A549 (cell line): ENCODE data around the gene MRTO4.

Experiments used
- CBX2 ChIP-seq: fragments of 200-600 bp; sonication (generic); IDR thresholded peaks from 2 replicates; pipeline ENCODE4 v1.6.1; 2016; ENCODE audit warnings: low read depth, mild to moderate bottlenecking, borderline replicate concordance
- CTCF ChIP-seq: fragments of >200 bp; sonication (Bioruptor Twin); formaldehyde crosslinking; IDR thresholded peaks from 3 replicates; pipeline ENCODE4 v1.5.1; 2016
- EP300 ChIP-seq, 2 experiments: fragments of >200 bp; sonication (Bioruptor Twin); formaldehyde crosslinking; IDR thresholded peaks; 2 replicates in 1 of 2; 3 replicates in 1 of 2; pipeline ENCODE4 v1.6.1; 2016 to 2017
- GATA3 ChIP-seq: IDR thresholded peaks from 2 replicates; pipeline ENCODE4 v1.6.1; 2012; ENCODE audit warnings: borderline replicate concordance
- HDAC2 ChIP-seq: fragments of 200-600 bp; sonication (generic); IDR thresholded peaks from 2 replicates; pipeline ENCODE4 v1.6.1; 2016
- HMGXB4 ChIP-seq: fragments of 250-450 bp; sonication (Bioruptor Pico); IDR thresholded peaks from 2 replicates; pipeline ENCODE4 v1.5.0; 2021; ENCODE audit warnings: mild to moderate bottlenecking, moderate library complexity, borderline replicate concordance
- MAX ChIP-seq: IDR thresholded peaks from 2 replicates; pipeline ENCODE4 v1.6.1; 2012
- MAZ ChIP-seq: fragments of 150-350 bp; IDR thresholded peaks from 2 replicates; pipeline ENCODE4 v1.6.1; 2014; ENCODE audit warnings: antibody characterized with exemption, low read depth, low read length, borderline replicate concordance
- NR3C1 ChIP-seq: fragments of >200 bp; sonication (Bioruptor Twin); formaldehyde crosslinking; IDR thresholded peaks from 3 replicates; pipeline ENCODE4 v1.6.1; 2017
- PBX3 ChIP-seq: IDR thresholded peaks from 2 replicates; pipeline ENCODE4 v1.6.1; 2012
- POLR2A ChIP-seq: IDR thresholded peaks from 2 replicates; pipeline ENCODE4 v1.6.1; 2012; ENCODE audit warnings: mild to moderate bottlenecking, low read length
- POLR2AphosphoS2 ChIP-seq: conservative IDR thresholded peaks from 2 replicates; pipeline ENCODE4 v1.6.1; 2012; ENCODE audit warnings: low read length, improper control_type of control experiment, inconsistent platforms
- RAD21 ChIP-seq, 2 experiments: fragments of >200 bp in 1 of 2; sonication (Bioruptor Twin) in 1 of 2; formaldehyde crosslinking in 1 of 2; IDR thresholded peaks in 1 of 2; conservative IDR thresholded peaks in 1 of 2; 2 replicates in 1 of 2; 3 replicates in 1 of 2; pipeline ENCODE4 v1.6.1; 2012 to 2018; ENCODE audit warnings: inconsistent platforms in 1 of 2
- RNF2 ChIP-seq: fragments of 200-600 bp; sonication (generic); IDR thresholded peaks from 2 replicates; pipeline ENCODE4 v1.6.1; 2016; ENCODE audit warnings: low read depth, mild to moderate bottlenecking, antibody characterized with exemption, moderate library complexity, borderline replicate concordance

GRCh38 chr1:19274636-19275035 lies 23.0 kb downstream of the MRTO4 start:
- TF ChIP-seq MAZ (no peak), CTCF (no peak), GATA3 (no peak), RNF2 (no peak), NR3C1 (no peak), HMGXB4 (CRISPR knock-in tag) (no peak), EP300 (IDR thresholded peaks at IDR 0.05) (no peak), POLR2A (no peak), HDAC2 (no peak), CBX2 (no peak), MAX (no peak), RAD21 (conservative IDR thresholded peaks at IDR 0.05 in 1 of 2, IDR thresholded peaks at IDR 0.05 in 1 of 2) (no peak), PBX3 (no peak), POLR2AphosphoS2 (no peak)
